Activated B cell treated with CpG ODN at 0.5 μM for 24 hours (primary cell): ENCODE measurements around the gene TM4SF4. TPM values are rescaled to one million over a fixed set of nuclear protein-coding genes. Genes with fewer than 3 reads are reported as not detected.

Experiments
- ATAC-seq: fragments of 200-7000 bp; cut with Tn5 transposase; one replicate; pipeline ENCODE4 v1.10.0; 2021; ENCODE audit warnings: low read depth, mild to moderate bottlenecking, moderate library complexity
- CTCF ChIA-PET: fragments of 350-600 bp; sonication (Branson Sonifier 250); formaldehyde crosslinking; loops from one replicate; lab custom pipeline; 2021; ENCODE audit warnings: antibody characterized with exemption; lab: Charles Lee
- POLR2A ChIA-PET: fragments of 350-600 bp; sonication (Branson Sonifier 250); formaldehyde crosslinking; loops from one replicate; lab custom pipeline; 2021; ENCODE audit warnings: antibody characterized with exemption; lab: Charles Lee
- DNase-seq: peaks from one replicate; pipeline ENCODE4 v3.0.0; 2022
- H3K27ac Mint-ChIP-seq: one replicate; pipeline ENCODE4 v1.8.0; 2020; ENCODE audit warnings: mixed read lengths
- H3K27me3 Mint-ChIP-seq: one replicate; pipeline ENCODE4 v1.8.0; 2021; ENCODE audit warnings: mixed read lengths
- H3K36me3 Mint-ChIP-seq: one replicate; pipeline ENCODE4 v1.8.0; 2021; ENCODE audit warnings: low read depth, mixed read lengths
- H3K4me1 Mint-ChIP-seq: one replicate; pipeline ENCODE4 v1.8.0; 2021; ENCODE audit warnings: mixed read lengths
- H3K4me3 Mint-ChIP-seq: one replicate; pipeline ENCODE4 v1.8.0; 2020; ENCODE audit warnings: mild to moderate bottlenecking, mixed read lengths
- H3K9me3 Mint-ChIP-seq: one replicate; pipeline ENCODE4 v1.8.0; 2020; ENCODE audit warnings: mixed read lengths
- CTCF ChIP-seq: fragments of 200-600 bp; IDR thresholded peaks from one replicate; pipeline ENCODE4 v1.8.0; 2022; ENCODE audit warnings: antibody characterized with exemption, mild to moderate bottlenecking
- intact Hi-C: fragments of 100-400 bp; cut with micrococcal nuclease; formaldehyde crosslinking; loops from one replicate; pipeline ENCODE4 v1.15.1; 2024
- total RNA-seq: library from RNA; stranded (reverse); gene quantifications from 2 replicates; pipeline ENCODE4 v1.2.3, GENCODE V29; 2022

Gene TM4SF4
- total RNA-seq, 1 donor from 2014 or later: not detected

GRCh38 chr3:149502438-149502837, 27.9 kb downstream of the TM4SF4 start:
- intact Hi-C loops: no loop called here
- no peaks in the 10 kb centered on the region for H3K36me3 Mint-ChIP-seq
- ChIA-PET CTCF (interaction anchor here (0.8 kb wide), 1 partner anchor 12 kb away, joined by 3 read pairs; no protein-coding TSS in a partner anchor), POLR2A (no interaction called here)
- H3K27me3 Mint-ChIP-seq: peaks cover 13% of the 10 kb centered on the region
- DNase-seq: no peak
- H3K4me3 Mint-ChIP-seq: no peak overlapping the region
- H3K9me3 Mint-ChIP-seq: no peaks in the 10 kb centered on the region
- H3K4me1 Mint-ChIP-seq: peaks cover under 1% of the 10 kb centered on the region
- no peak for ATAC-seq
- TF ChIP-seq CTCF: no peak
- no peak overlapping the region for H3K27ac Mint-ChIP-seq

GRCh38 chr3:149506540-149506939, 32.0 kb downstream of the TM4SF4 start:
- ATAC-seq (no peak), DNase-seq (no peak)
- ChIA-PET CTCF (no interaction called here), POLR2A (interaction anchor here (0.6 kb wide), 1 partner anchor 52 kb away, joined by 5 read pairs; no protein-coding TSS in a partner anchor)
- intact Hi-C loops: no loop called here
- Mint-ChIP-seq H3K4me3 (no peak overlapping the region), H3K27me3 (peaks cover 14% of the 10 kb centered on the region), H3K4me1 (peaks cover 8% of the 10 kb centered on the region), H3K9me3 (no peaks in the 10 kb centered on the region), H3K27ac (no peak overlapping the region), H3K36me3 (no peaks in the 10 kb centered on the region)
- no peak for TF ChIP-seq CTCF

GRCh38 chr3:149506965-149507364, 32.5 kb downstream of the TM4SF4 start:
- ChIA-PET CTCF (no interaction called here), POLR2A (interaction anchor here (0.6 kb wide), 1 partner anchor 51 kb away, joined by 5 read pairs; no protein-coding TSS in a partner anchor)
- peaks cover 8% of the 10 kb centered on the region for H3K4me1 Mint-ChIP-seq

GRCh38 chr3:149507491-149508324, 33.2 kb downstream of the TM4SF4 start:
- Mint-ChIP-seq H3K27ac (no peak overlapping the region), H3K9me3 (no peaks in the 10 kb centered on the region), H3K27me3 (peaks cover 20% of the 10 kb centered on the region), H3K4me3 (peak overlapping the region; percentile 30), H3K4me1 (peaks cover 10% of the 10 kb centered on the region), H3K36me3 (no peaks in the 10 kb centered on the region)
- intact Hi-C loops: no loop called here
- CTCF ChIA-PET: interaction anchor here (0.7 to 0.8 kb wide), 2 partner anchors 20 to 258 kb away, joined by 3 read pairs; no protein-coding TSS in a partner anchor
- no peak for DNase-seq
- no peak for TF ChIP-seq CTCF
- ATAC-seq: no peak
- POLR2A ChIA-PET: no interaction called here

More at GRCh38 chr3:149506965-149507364, 32.5 kb downstream of the TM4SF4 start:
- peaks cover 14% of the 10 kb centered on the region for H3K27me3 Mint-ChIP-seq
- no peaks in the 10 kb centered on the region for H3K9me3 Mint-ChIP-seq
- ATAC-seq (no peak), DNase-seq (no peak)
- no peaks in the 10 kb centered on the region for H3K36me3 Mint-ChIP-seq
- no peak overlapping the region for H3K4me3 Mint-ChIP-seq
- intact Hi-C loops: no loop called here
- no peak for TF ChIP-seq CTCF
- H3K27ac Mint-ChIP-seq: no peak overlapping the region

GRCh38 chr3:149509526-149509925, 35.0 kb downstream of the TM4SF4 start:
- DNase-seq (no peak), ATAC-seq (no peak)
- intact Hi-C loops: no loop called here
- Mint-ChIP-seq H3K4me1 (peaks cover 10% of the 10 kb centered on the region), H3K27ac (no peak overlapping the region), H3K9me3 (no peaks in the 10 kb centered on the region), H3K4me3 (no peak overlapping the region), H3K36me3 (no peaks in the 10 kb centered on the region), H3K27me3 (peaks cover 21% of the 10 kb centered on the region)
- ChIA-PET POLR2A (no interaction called here), CTCF (no interaction called here)
- TF ChIP-seq CTCF: no peak
